BLaER1 (cell line): ENCODE measurements around the gene LYPLAL1.
A peak's percentile ranks its signal among the peaks of the same experiment; 100 is the strongest.

ENCODE experiments used
- H3K27ac ChIP-seq: shearing (Covaris generic); formaldehyde crosslinking; 2 replicates; pipeline ENCODE4 v1.8.1; 2022
- H3K27me3 ChIP-seq: shearing (Covaris generic); formaldehyde crosslinking; 2 replicates; pipeline ENCODE4 v1.8.1; 2022
- H3K36me3 ChIP-seq: shearing (Covaris generic); formaldehyde crosslinking; 2 replicates; pipeline ENCODE4 v1.8.1; 2022
- H3K4me1 ChIP-seq: shearing (Covaris generic); formaldehyde crosslinking; 2 replicates; pipeline ENCODE4 v1.8.1; 2022
- H3K4me2 ChIP-seq: shearing (Covaris generic); formaldehyde crosslinking; 2 replicates; pipeline ENCODE4 v1.8.1; 2022
- H3K4me3 ChIP-seq: shearing (Covaris generic); formaldehyde crosslinking; 2 replicates; pipeline ENCODE4 v1.8.1; 2022
- H3K9ac ChIP-seq: shearing (Covaris generic); formaldehyde crosslinking; 2 replicates; pipeline ENCODE4 v1.8.1; 2022
- H3K9me3 ChIP-seq: shearing (Covaris generic); formaldehyde crosslinking; 2 replicates; pipeline ENCODE4 v1.8.1; 2022
- H4K20me1 ChIP-seq: shearing (Covaris generic); formaldehyde crosslinking; 2 replicates; pipeline ENCODE4 v1.8.1; 2022
- Cebpa-rat ChIP-seq: shearing (Covaris generic); IDR thresholded peaks from 2 replicates; pipeline ENCODE4 v1.8.1; 2022

The LYPLAL1 gene

GRCh38 chr1:219173758-219174459 is at the start of gene LYPLAL1:
Gene LYPLAL1 (plus strand): TSS chr1:219173878. CDS start chr1:219173891, 13 bp downstream.
- no peak for TF ChIP-seq Cebpa-rat
- peaks cover 28% of the 10 kb centered on the region for H3K4me1 ChIP-seq
- H3K27ac ChIP-seq = peak within 1 kb of the TSS; percentile 92
- no peaks in the 10 kb centered on the region for H3K36me3 ChIP-seq
- peak within 1 kb of the TSS; percentile 84 for H3K4me3 ChIP-seq
- H3K9me3 ChIP-seq = no peaks in the 10 kb centered on the region
- peak within 1 kb of the TSS; percentile 87 for H3K9ac ChIP-seq
- H3K4me2 ChIP-seq = peak within 1 kb of the TSS; percentile 86
- peaks cover 8% of the 10 kb centered on the region; the same call in 1 of the 2 replicates for H4K20me1 ChIP-seq
- no peaks in the 10 kb centered on the region for H3K27me3 ChIP-seq

DNA sequence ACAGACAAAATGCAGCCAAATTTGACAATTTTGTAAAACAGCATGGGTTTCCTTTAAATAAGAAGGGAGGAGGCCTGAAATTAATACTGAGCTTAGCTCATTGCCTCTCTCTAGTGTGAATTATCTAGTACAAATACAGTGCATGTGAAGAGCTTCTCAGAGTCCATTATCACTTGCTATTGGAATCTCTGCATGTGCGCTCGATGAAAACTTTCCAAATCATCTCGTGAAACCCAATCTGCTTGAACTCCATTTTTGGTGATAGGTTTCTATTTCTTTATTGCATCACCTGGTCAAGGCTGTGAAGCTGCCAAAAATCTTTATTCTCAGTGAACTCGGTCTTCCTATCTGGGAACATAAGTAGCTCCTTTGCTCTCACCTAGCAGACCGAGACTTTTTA is 49.5 kb upstream of the LYPLAL1 start:
- Histone ChIP-seq H3K9me3 (no peaks in the 10 kb centered on the region), H4K20me1 (no peaks in the 10 kb centered on the region), H3K4me3 (no peak overlapping the region), H3K4me1 (no peaks in the 10 kb centered on the region), H3K36me3 (no peaks in the 10 kb centered on the region), H3K9ac (no peak overlapping the region), H3K4me2 (no peak overlapping the region), H3K27me3 (no peaks in the 10 kb centered on the region), H3K27ac (no peak overlapping the region)
- TF ChIP-seq Cebpa-rat = no peak

DNA sequence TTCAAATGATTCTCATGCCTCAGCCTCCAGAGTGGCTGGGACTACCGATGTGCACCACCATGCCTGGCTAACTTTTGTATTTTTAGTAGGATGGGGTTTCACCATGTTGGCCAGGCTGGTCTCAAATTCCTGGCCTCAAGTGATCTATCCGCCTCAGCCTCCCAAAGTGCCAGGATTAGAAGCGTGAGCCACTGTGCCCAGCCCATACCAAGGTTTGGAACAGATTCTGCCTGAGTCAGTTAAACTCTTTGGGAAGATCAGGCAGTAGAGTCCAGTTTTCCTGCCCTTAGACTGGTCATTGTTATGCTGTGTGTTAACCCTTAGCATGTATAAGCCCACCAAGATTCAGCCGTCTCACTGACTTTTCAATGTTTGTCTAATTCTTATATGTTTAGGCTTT is 48.3 kb upstream of the LYPLAL1 start:
- no peak overlapping the region for H3K4me3 ChIP-seq
- H3K9me3 ChIP-seq = no peaks in the 10 kb centered on the region
- no peaks in the 10 kb centered on the region for H4K20me1 ChIP-seq
- H3K4me1 ChIP-seq = no peaks in the 10 kb centered on the region
- H3K27me3 ChIP-seq = no peaks in the 10 kb centered on the region
- H3K9ac ChIP-seq = no peak overlapping the region
- no peak overlapping the region for H3K27ac ChIP-seq
- no peak overlapping the region for H3K4me2 ChIP-seq
- no peaks in the 10 kb centered on the region for H3K36me3 ChIP-seq
- TF ChIP-seq Cebpa-rat = no peak

DNA sequence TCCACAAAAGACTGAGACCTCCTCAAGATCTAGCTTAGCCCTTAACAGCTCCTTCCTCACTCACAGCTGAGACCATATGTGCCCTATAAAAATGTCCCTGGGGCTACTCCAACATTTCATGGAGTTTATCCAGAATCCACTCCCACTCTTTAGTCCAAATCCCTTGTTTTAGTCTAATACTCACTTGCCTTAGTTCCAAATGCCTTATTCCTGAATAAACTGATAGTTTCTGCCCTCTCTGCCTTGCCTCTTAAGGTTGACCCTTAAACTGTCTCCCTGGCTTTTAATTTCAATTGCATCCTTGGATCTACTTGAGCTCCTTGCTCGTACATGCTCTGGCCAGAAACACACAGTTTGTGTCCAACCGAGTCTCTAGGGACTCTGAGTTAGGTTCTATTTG is 47.3 kb upstream of the LYPLAL1 start:
- H3K9me3 ChIP-seq = no peaks in the 10 kb centered on the region
- no peak overlapping the region for H3K4me3 ChIP-seq
- no peaks in the 10 kb centered on the region for H3K27me3 ChIP-seq
- H3K27ac ChIP-seq = no peak overlapping the region
- no peaks in the 10 kb centered on the region for H4K20me1 ChIP-seq
- TF ChIP-seq Cebpa-rat = no peak
- no peak overlapping the region for H3K4me2 ChIP-seq
- no peaks in the 10 kb centered on the region for H3K36me3 ChIP-seq
- H3K4me1 ChIP-seq = no peaks in the 10 kb centered on the region
- H3K9ac ChIP-seq = no peak overlapping the region

- Histone ChIP-seq H4K20me1 (no peaks in the 10 kb centered on the region), H3K9me3 (no peaks in the 10 kb centered on the region), H3K27me3 (no peaks in the 10 kb centered on the region), H3K9ac (no peak overlapping the region), H3K4me1 (no peaks in the 10 kb centered on the region), H3K4me3 (no peak overlapping the region), H3K36me3 (no peaks in the 10 kb centered on the region), H3K27ac (no peak overlapping the region), H3K4me2 (no peak overlapping the region)
- TF ChIP-seq Cebpa-rat = no peak
These were observed 44.7 kb upstream of the LYPLAL1 start for GRCh38 chr1:219128957-219129356.

GRCh38 chr1:219130366-219130935 is 43.2 kb upstream of the LYPLAL1 start:
- H3K27me3 ChIP-seq = no peaks in the 10 kb centered on the region
- no peaks in the 10 kb centered on the region for H3K36me3 ChIP-seq
- H3K9me3 ChIP-seq = no peaks in the 10 kb centered on the region
- H3K4me3 ChIP-seq = no peak overlapping the region
- no peak overlapping the region for H3K9ac ChIP-seq
- H4K20me1 ChIP-seq = no peaks in the 10 kb centered on the region
- TF ChIP-seq Cebpa-rat = no peak
- H3K27ac ChIP-seq = no peak overlapping the region
- H3K4me2 ChIP-seq = no peak overlapping the region
- no peaks in the 10 kb centered on the region for H3K4me1 ChIP-seq

GRCh38 chr1:219132939-219133338 is 40.7 kb upstream of the LYPLAL1 start:
- no peak for TF ChIP-seq Cebpa-rat
- Histone ChIP-seq H3K9ac (no peak overlapping the region), H3K4me2 (no peak overlapping the region), H3K4me3 (no peak overlapping the region), H3K4me1 (no peaks in the 10 kb centered on the region), H3K9me3 (no peaks in the 10 kb centered on the region), H4K20me1 (no peaks in the 10 kb centered on the region), H3K36me3 (no peaks in the 10 kb centered on the region), H3K27ac (no peak overlapping the region), H3K27me3 (no peaks in the 10 kb centered on the region)

DNA sequence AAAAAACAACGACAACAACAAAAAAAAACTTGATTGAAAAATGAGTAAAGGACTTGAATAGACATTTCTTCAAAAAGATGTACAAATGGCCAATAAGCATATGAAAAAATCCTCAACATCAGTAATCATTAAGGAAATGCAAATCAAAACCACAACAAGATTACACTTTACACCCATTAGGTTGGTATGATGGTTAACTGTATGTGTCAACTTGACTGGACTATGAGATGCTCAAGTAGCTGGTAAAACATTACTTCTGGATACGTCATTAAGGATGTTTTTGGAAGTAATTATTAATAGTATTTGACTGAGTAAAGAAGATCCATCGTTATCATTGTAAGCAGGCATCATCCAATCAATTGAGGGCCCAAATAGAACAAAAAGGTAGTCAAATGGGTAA is 34.9 kb upstream of the LYPLAL1 start:
- no peaks in the 10 kb centered on the region for H3K36me3 ChIP-seq
- H3K4me1 ChIP-seq = no peaks in the 10 kb centered on the region
- no peak for TF ChIP-seq Cebpa-rat
- H3K9me3 ChIP-seq = no peaks in the 10 kb centered on the region
- no peak overlapping the region for H3K27ac ChIP-seq
- H3K4me2 ChIP-seq = no peak overlapping the region
- H3K27me3 ChIP-seq = no peaks in the 10 kb centered on the region
- no peak overlapping the region for H3K9ac ChIP-seq
- no peak overlapping the region for H3K4me3 ChIP-seq
- H4K20me1 ChIP-seq = no peaks in the 10 kb centered on the region

DNA sequence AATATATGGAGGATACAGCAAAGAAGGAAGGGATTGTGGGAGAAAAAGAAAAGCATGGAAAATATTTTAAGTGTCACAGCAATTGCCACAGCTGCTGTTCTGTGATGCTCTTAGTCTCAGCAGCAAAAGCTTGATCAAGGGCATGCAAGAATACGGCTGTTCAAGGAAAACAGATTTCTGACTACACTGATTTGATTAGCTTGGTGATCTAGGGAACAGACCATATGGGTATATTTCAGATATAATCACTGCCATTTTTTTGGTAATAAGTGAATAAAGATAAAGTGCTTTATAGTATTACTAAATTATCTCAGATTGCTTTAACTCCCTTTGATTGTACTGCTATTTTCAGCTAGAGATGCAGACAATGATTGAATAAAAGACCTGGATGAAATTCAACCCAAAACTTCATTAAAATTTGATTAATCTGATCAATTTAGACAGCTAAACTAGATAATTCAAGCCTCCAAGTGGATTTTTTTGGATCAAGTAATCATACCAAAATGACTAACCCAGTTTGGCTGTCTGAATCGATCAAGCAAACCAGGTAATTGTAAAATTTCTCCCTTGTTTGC is 33.3 kb upstream of the LYPLAL1 start:
- no peaks in the 10 kb centered on the region for H3K4me1 ChIP-seq
- no peak overlapping the region for H3K27ac ChIP-seq
- no peak overlapping the region for H3K4me2 ChIP-seq
- no peaks in the 10 kb centered on the region for H4K20me1 ChIP-seq
- TF ChIP-seq Cebpa-rat = no peak
- no peaks in the 10 kb centered on the region for H3K27me3 ChIP-seq
- no peak overlapping the region for H3K9ac ChIP-seq
- H3K36me3 ChIP-seq = no peaks in the 10 kb centered on the region
- H3K4me3 ChIP-seq = no peak overlapping the region
- H3K9me3 ChIP-seq = no peaks in the 10 kb centered on the region

GRCh38 chr1:219143735-219144134 is 29.9 kb upstream of the LYPLAL1 start:
- H3K9me3 ChIP-seq = no peaks in the 10 kb centered on the region
- no peaks in the 10 kb centered on the region for H4K20me1 ChIP-seq
- H3K36me3 ChIP-seq = no peaks in the 10 kb centered on the region
- no peaks in the 10 kb centered on the region for H3K27me3 ChIP-seq
- no peak overlapping the region for H3K4me2 ChIP-seq
- H3K27ac ChIP-seq = no peak overlapping the region
- H3K4me3 ChIP-seq = no peak overlapping the region
- no peak overlapping the region for H3K9ac ChIP-seq
- TF ChIP-seq Cebpa-rat = no peak
- no peaks in the 10 kb centered on the region for H3K4me1 ChIP-seq
